HG02798 (cell line): ENCODE results near the gene SERINC4.

Experiments
- ATAC-seq: cut with Tn5 transposase; IDR thresholded peaks from one replicate; pipeline ENCODE4 v1.9.1; 2021; ENCODE audit warnings: mild to moderate bottlenecking; ENCODE audit not compliant: unreplicated experiment, poor library complexity

Gene SERINC4

GRCh38 chr15:43799209-43799944 is 643 bp downstream of the SERINC4 start:
- no peak for ATAC-seq

DNA sequence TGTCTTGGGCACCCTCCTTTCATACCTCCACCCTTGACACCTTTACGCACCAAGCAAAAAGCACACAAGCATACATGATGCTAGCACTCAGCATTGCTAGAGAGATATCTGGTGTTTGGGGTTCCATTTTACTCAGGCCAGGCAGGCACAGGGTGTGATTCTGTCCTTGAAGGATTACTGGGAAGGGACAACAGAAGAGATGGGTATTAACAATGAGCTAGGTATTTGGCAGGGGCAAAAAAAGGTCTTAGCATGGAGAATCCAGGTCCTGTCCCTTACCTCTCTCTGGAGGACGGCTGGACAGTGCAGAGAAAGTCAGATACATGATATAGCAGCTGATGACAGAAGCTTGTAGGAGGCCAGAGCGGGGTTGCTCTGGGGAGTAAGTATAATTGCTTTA is 3.5 kb downstream of the SERINC4 start:
- no peak for ATAC-seq

DNA sequence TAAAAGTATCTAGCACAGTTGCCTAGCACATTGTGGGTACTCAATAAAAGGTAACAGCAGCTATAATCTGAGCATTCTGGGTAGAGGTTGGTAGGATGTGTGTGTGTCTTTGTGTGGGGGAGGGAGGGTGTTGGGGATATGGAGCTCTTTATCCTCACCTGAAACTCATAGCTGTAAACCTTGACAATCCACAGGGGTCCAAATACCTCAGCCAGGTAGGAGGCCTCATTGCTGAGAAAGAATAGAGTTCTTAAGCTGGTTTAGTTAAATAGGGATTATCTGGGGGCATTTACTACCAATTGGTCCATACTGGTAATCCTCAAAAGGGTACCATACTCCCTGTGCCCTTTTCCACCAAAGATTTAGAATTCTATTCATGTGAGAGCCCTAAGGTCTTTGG is 4.0 kb downstream of the SERINC4 start:
- ATAC-seq, result no peak

- no peak for ATAC-seq
These were observed 4.8 kb downstream of the SERINC4 start for GRCh38 chr15:43795197-43795596.

DNA sequence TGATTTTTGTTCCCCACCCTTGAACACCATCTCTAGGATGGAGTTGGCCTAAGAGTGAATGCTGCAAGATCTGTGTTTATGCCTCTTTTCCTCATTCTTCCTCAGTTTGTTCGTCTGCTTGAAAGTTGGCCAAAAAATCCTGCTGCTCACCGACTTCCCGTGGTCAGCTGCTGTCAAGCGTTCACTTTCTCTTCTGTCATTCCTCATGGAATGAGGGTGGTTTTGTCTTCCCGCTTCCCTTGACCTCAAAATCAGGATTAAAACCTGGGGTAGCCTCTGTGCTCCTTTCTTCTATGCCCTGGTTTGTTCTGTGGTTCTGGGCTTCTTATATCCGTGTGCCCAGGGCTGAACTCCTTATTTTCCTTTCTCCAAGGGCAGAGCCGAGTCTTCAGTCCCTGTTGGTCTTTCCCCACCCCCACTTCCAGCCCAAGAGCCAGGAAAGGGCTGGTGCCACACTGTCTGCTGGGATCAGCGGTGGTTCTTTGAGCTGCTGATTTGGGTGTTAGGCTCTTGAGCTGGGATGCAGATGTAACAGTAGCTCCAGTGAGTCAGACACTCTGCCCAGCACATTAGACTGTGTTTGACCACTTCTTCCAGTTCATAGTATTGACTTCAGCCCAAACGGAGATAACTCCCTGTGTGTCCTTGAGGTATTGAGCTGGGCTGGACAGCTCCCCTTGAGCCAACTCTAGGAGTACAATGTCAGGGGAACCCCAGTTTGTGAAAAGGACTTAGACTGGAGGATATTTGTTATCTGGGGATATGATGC is 5.6 kb downstream of the SERINC4 start:
- no peak for ATAC-seq

DNA sequence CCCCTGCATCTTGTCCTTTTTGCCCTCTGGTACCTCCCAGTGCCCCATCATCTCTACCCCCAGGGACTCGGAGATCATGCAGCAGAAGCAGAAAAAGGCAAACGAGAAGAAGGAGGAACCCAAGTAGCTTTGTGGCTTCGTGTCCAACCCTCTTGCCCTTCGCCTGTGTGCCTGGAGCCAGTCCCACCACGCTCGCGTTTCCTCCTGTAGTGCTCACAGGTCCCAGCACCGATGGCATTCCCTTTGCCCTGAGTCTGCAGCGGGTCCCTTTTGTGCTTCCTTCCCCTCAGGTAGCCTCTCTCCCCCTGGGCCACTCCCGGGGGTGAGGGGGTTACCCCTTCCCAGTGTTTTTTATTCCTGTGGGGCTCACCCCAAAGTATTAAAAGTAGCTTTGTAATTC is 6.4 kb downstream of the SERINC4 start:
- ATAC-seq, result no peak

DNA sequence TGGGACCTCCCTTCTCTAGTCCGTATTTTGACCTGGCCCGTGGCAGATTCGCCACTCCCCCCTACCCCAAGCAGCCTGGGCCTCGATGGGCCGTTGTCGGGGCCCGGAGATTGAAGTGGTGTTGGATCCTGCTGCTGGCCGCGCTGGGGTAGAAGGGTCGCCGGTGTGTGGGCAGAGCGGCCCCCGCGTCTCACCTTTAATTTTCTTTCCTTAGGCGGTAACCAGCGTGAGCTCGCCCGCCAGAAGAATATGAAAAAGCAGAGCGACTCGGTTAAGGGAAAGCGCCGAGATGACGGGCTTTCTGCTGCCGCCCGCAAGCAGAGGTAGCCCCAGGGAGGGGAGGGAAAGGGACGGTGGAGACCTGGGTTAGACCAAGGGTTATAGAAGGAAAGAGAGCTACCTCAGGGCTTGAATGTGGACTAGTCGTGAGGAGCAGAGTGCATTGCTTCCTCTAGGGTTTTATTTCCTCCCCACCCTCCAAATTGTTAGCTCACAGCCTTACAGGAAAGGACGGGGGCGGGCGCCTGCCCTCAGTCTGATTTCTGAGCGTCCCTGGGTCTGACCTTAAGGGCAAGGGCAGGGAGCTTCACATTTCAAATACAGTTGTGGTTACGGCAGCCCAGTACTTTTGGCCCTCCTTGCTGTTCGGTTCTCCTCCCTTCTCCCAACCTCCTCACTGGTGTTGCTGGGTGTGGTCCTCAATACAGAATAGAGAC is 7.1 kb downstream of the SERINC4 start:
- no peak for ATAC-seq

DNA sequence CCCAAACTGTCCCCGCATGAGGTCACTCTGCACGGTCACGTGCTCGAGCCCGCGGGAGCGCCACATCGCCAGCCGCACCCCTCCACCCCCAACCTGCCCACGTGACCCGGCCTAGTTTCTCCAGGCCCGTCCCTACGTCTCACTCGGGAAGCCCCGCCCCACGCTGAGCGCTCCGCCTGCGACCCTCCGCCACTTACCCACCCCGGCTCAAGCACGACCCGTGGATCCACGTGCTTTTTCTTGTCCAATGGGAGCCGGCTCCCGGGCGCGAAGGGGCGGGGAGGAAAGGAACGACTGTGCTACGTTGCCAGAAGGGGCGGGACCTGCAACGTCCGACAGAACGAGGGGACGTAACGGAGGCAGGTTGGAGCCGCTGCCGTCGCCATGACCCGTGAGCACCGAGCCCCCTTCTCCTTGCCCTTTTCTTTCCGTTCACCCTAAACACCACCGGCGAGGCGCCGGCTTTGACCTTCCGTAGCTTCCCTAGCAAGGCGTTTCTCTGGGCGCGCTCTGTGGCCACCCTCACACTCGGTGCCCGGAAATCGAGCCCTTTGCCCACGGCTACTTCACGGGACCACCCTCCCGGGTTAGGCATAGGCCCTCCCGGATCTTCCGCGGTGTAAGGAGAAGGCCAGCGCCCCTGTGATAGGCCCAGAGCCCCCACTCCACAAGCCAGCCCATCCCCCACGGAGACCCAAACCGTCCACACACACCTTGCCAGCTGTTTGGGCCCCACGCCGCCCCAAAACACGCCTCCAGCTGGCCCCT is 7.8 kb downstream of the SERINC4 start, which contains the start of gene SERF2:
SERF2 (plus strand) TSS at position 328 of the 768 bp plus-strand sequence; CDS start at position 385, 57 bp downstream.
- peak; percentile 95 for ATAC-seq

GRCh38 chr15:43789409-43789808 is 10.6 kb downstream of the SERINC4 start:
- ATAC-seq, result no peak

DNA sequence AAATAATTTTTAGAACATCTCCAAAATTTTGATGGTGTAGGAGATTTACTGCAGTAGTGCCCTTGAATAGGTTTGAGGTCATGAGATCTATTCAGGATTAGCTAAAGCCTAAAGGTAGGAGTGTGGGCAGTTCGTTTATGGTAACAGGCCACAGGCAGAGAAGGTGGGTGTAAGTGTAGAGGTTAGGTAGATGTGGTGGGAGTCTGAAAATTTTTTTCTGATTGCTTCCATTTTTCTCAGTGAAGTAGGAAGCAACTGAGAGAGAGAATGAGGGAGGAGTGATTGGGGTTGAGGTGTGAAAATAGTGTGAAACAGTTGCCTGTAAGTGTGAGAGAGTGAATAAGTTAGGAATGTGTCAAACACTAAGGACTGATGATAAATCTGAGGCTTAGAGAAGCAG is 21.0 kb downstream of the SERINC4 start:
- no peak for ATAC-seq

DNA sequence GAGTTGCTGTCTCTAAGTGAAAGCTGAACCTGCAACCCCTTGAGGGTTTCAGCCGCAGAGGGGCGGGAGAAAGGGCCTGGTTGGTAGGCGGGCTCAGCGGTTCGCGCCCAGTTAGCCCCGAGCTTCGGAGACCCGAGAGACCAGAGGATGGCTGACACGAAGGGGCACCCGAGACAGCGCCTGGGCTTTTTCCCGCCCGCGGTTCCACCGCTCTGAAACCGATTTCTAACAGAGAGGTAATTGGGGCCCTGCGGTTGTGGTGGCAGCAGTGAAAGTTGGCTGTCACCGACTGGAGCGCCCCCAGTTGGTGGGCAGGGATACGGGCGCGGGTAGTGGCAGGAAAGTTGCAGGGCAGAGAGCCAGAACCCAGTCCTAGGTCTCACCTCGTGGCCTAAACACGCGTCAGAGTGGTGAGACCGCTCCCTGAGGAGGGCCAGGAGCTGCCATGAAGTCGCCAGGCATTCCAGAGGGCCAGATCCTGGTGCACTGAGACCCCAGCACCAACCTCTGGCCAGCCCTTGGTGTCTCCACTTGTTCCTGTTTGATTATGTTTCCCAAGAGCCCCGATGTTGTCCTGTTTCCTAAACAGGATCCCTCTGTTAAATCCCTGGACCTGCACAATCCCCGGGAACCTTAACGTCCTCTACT is 22.6 kb downstream of the SERINC4 start:
- ATAC-seq, result peak; percentile 57

DNA sequence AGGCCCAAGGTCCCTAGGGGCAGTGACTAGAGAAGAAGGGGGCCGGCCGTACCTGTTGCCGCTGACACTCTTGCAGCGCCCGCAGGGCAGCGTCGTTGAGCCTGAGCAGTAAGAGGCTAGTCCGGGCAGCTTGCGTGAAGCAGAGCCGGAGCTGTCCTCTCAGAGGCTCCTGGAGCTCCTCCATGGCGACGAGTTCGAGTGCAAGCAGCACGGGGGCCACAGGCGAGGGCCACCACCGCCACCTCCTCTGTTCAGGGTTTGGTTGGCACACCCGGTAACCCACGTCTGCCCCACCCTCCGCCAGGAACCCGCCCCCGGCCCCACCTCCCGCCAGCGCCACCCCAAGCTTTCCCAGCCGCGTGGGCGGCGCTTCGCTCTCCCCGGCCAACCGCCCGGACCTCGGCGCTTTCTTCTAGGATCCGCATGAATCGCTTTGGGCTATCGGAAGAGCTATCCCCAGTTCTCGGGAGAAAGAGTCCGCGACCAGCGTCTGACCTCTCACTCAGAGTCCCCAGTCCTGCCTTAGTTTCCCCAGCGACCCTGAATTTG is 23.2 kb downstream of the SERINC4 start, which contains the start of gene ELL3:
ELL3 (minus strand) TSS at position 249 of the 549 bp plus-strand sequence; CDS start at position 184, 65 bp downstream.
- peak; percentile 41 for ATAC-seq

DNA sequence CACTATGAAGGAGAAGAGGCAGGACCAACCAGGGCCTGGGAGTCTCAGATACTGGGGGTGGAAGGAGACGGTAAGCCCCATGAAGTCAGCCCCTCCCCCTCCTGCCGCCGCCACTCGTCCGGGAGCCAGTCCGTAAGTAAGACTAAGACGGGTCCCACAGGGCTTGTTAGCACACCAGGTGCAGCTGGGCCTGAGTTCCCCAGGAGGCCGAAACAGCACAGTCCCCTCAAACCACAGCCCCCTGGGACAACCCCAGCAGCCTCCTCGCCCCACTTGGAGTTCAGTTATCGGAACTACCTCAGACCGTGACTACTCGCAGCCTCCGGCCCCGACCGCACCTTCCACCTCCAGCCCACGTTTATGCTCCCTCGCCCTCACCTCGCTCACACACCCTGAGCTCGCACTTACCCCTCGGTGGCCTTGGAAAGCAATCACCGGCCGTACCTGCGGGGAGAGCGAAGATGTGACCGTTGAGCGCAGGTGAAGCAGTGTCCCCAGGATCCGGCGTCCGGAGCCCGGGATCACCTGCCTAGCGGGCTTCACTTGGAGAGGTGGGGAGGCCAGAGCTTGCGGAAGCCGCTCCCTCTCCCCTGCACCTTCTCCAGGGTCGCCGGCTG is 23.8 kb downstream of the SERINC4 start:
- peak; percentile 73 for ATAC-seq

DNA sequence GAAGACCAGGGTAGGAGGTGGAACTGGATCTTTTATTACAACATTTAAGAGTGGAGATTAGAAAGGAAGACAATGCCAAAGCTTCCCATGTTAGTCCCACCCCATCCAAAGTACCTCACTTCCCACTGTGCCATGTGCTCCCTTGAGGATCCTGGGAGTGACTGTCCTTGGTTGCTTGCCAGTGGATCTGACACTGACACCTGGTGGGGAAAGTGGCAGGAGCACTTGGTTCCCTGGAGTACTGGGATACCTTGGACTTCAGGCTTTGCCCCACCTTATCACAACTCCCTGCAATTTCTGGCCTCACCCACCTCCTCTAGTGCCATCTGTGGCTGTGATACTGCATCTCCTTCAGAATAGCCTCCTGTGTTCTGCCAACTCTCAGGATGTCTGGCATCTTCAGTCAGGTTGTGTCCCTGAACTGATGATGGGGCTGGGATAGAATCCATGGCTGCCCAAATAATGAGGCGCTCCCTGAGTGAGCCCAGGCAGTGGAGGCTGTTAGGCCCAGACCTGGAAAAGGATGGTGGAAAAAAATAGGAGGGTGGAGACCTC is 24.5 kb downstream of the SERINC4 start:
- ATAC-seq, result no peak

DNA sequence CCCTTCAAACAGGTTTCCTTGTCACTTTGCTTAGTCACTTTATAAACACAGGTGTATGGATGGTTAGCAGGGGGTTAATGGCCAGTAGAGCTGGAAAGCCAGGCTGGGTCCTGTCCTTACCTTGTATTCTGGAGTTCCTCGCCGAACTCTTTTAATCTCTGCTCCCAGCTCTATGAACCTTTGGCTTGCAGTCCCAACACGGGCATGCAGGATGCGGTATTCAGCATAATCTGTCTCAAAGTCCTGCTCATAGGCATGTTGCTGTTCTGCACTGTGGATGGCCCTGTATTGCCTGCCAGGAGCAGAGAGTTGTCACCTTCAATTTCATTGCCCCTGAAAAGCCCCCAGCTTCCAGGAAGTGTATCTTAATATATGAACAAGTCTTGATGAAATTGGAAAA is 26.0 kb downstream of the SERINC4 start:
- no peak for ATAC-seq

DNA sequence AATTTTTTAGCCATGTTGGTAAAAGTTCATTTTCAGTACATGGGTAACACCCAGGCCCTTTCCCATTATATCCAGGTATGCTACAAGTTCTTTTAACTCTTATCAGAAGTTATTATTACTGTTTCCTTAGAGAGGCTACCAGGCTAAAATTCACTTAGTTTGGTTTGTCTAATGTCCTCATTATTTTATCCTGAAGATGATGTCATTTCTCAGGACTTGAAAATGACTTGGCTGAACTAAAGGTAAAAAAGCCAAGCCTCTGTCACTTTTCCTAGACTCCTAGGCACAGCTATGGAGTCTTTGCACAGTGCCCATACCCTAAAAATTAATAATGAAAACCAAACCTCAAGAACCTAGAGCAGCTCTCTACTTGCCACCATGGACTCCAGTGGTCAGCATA is 27.4 kb downstream of the SERINC4 start:
- no peak for ATAC-seq

DNA sequence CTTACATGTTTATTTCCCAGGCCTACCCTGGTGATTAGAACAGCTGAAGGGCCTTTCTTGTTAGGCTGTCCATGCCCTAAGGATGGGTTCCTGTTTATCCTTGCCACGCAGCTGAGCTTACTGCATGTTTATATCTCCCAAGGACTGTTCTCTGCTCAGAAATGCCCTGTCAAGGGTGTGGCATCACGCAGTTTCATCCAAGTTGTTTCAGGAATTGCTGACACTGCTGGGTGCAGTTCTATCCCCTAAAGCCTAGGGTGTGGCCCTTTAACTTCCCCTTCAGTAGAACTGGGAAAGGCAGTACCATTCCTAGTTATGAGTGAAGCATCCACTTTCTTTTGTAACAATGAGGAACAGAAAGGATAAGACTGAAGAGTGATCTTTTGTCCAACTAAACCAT is 28.2 kb downstream of the SERINC4 start:
- ATAC-seq, result no peak

- no peak for ATAC-seq
These were observed 30.3 kb downstream of the SERINC4 start for GRCh38 chr15:43769584-43770228.
